ENCODE results near the gene MEGF10. TPM values are rescaled to one million over a fixed set of nuclear protein-coding genes. Genes with fewer than 3 reads are reported as not detected.

The MEGF10 gene
- total RNA-seq, 2 experiments from 2014 or later = not detected

- H3K27me3 Mint-ChIP-seq = peaks cover 8% of the 10 kb centered on the region
- H3K36me3 Mint-ChIP-seq = no peaks in the 10 kb centered on the region
- no peaks in the 10 kb centered on the region for H3K9me3 Mint-ChIP-seq
- ChIA-PET CTCF (interaction anchor here (0.8 kb wide), 1 partner anchor 139 kb away, joined by 3 read pairs; no protein-coding TSS in a partner anchor), POLR2A (no interaction called here)
- H3K4me3 Mint-ChIP-seq = no peak overlapping the region
- intact Hi-C loops (cut with micrococcal nuclease) = no loop called here
- DNase-seq = no peak
- no peaks in the 10 kb centered on the region for H3K4me1 Mint-ChIP-seq (ENCODE audit: low read depth)
- no peak overlapping the region for H3K27ac Mint-ChIP-seq
Measured at GRCh38 chr5:127363403-127363802, 72.8 kb downstream of the MEGF10 start.

GRCh38 chr5:127367029-127367428, 76.4 kb downstream of the MEGF10 start:
- no peaks in the 10 kb centered on the region for H3K36me3 Mint-ChIP-seq
- H3K9me3 Mint-ChIP-seq = no peaks in the 10 kb centered on the region
- POLR2A ChIA-PET = no interaction called here
- no peak overlapping the region for H3K27ac Mint-ChIP-seq
- intact Hi-C loops (cut with micrococcal nuclease) = no loop called here
- no peaks in the 10 kb centered on the region for H3K4me1 Mint-ChIP-seq (ENCODE audit: low read depth)
- CTCF ChIA-PET = no interaction called here
- no peak for DNase-seq
- H3K4me3 Mint-ChIP-seq = no peak overlapping the region
- H3K27me3 Mint-ChIP-seq = peaks cover 8% of the 10 kb centered on the region

DNA sequence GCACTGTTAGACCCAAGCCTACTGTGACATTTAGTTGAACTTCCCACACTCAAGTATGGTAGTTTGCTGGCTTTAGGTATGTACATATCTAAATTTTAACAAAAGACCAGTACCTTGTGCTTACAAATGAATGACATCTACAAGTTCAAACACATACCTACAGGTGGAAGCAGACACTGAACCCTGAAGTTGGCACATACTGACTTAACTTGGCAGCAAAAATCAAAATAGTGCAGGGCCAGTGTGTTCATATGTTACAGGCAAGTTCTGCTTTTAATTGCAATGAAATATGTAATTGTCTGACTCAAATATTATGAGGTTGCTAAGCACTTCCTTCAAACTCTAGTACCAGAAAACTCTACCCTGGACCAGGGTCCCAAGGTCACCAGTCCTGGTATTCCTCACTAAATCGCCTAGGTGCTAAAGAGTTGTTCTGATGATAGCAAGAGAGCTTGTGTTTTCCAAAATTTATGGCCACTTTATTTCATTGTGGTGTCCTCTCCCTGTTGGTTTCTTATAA, 77.4 kb downstream of the MEGF10 start:
- no peak overlapping the region for H3K27ac Mint-ChIP-seq
- no peak overlapping the region for H3K4me3 Mint-ChIP-seq
- no peaks in the 10 kb centered on the region for H3K4me1 Mint-ChIP-seq (ENCODE audit: low read depth)
- ChIA-PET POLR2A (no interaction called here), CTCF (no interaction called here)
- H3K27me3 Mint-ChIP-seq = peaks cover 10% of the 10 kb centered on the region
- intact Hi-C loops (cut with micrococcal nuclease) = no loop called here
- no peak for DNase-seq
- H3K36me3 Mint-ChIP-seq = no peaks in the 10 kb centered on the region
- H3K9me3 Mint-ChIP-seq = no peaks in the 10 kb centered on the region

GRCh38 chr5:127369796-127370195, 79.2 kb downstream of the MEGF10 start:
- Mint-ChIP-seq H3K36me3 (no peaks in the 10 kb centered on the region), H3K27me3 (peaks cover 9% of the 10 kb centered on the region), H3K27ac (no peak overlapping the region), H3K9me3 (no peaks in the 10 kb centered on the region), H3K4me1 (ENCODE audit: low read depth) (no peaks in the 10 kb centered on the region), H3K4me3 (no peak overlapping the region)
- DNase-seq = no peak
- POLR2A ChIA-PET = no interaction called here
- intact Hi-C loops (cut with micrococcal nuclease) = no loop called here
- CTCF ChIA-PET = no interaction called here

DNA sequence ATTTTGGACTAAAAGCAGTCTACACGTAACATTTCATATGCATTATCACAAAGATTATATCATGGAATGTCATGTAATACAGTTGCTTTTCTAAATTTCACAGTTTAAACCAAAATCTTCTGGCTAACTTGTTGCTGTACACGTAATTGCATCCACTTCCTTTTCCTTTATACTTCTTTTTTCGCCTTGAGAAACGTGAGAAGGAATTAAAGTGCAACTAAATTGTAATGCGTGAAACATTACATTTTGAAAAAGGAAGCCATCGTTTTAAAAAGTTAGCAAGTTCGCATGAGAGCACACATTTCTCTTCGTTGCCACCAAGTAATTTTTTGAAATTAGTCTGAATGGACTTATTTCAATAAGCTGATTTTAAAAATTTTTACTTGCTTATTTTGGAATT, 80.0 kb downstream of the MEGF10 start:
- POLR2A ChIA-PET = no interaction called here
- intact Hi-C loops (cut with micrococcal nuclease) = no loop called here
- no peak overlapping the region for H3K4me3 Mint-ChIP-seq
- H3K4me1 Mint-ChIP-seq (ENCODE audit: low read depth) = no peaks in the 10 kb centered on the region
- no peaks in the 10 kb centered on the region for H3K36me3 Mint-ChIP-seq
- no peak for DNase-seq
- CTCF ChIA-PET = no interaction called here
- H3K27ac Mint-ChIP-seq = no peak overlapping the region
- no peaks in the 10 kb centered on the region for H3K9me3 Mint-ChIP-seq
- peaks cover 10% of the 10 kb centered on the region for H3K27me3 Mint-ChIP-seq

- Mint-ChIP-seq H3K27me3 (peaks cover 6% of the 10 kb centered on the region), H3K9me3 (no peaks in the 10 kb centered on the region), H3K27ac (no peak overlapping the region), H3K36me3 (no peaks in the 10 kb centered on the region), H3K4me1 (ENCODE audit: low read depth) (no peaks in the 10 kb centered on the region), H3K4me3 (no peak overlapping the region)
- no peak for DNase-seq
- ChIA-PET POLR2A (no interaction called here), CTCF (interaction anchor here (0.6 to 2.1 kb wide), 3 partner anchors 19 to 716 kb away, joined by 3 to 7 read pairs (median 3); no protein-coding TSS in a partner anchor)
- intact Hi-C loops (cut with micrococcal nuclease) = no loop called here
Measured at GRCh38 chr5:127373858-127374491, 83.4 kb downstream of the MEGF10 start.

GRCh38 chr5:127375124-127375523, 84.5 kb downstream of the MEGF10 start:
- no peak for DNase-seq
- Mint-ChIP-seq H3K36me3 (no peaks in the 10 kb centered on the region), H3K27ac (no peak overlapping the region), H3K4me3 (no peak overlapping the region), H3K9me3 (no peaks in the 10 kb centered on the region), H3K27me3 (peaks cover 11% of the 10 kb centered on the region), H3K4me1 (ENCODE audit: low read depth) (no peaks in the 10 kb centered on the region)
- ChIA-PET POLR2A (no interaction called here), CTCF (interaction anchor here (2.1 kb wide), 1 partner anchor 18 kb away, joined by 7 read pairs; no protein-coding TSS in a partner anchor)
- intact Hi-C loops (cut with micrococcal nuclease) = no loop called here

GRCh38 chr5:127375544-127376091, 85.0 kb downstream of the MEGF10 start:
- no peaks in the 10 kb centered on the region for H3K4me1 Mint-ChIP-seq (ENCODE audit: low read depth)
- H3K27ac Mint-ChIP-seq = no peak overlapping the region
- H3K4me3 Mint-ChIP-seq = no peak overlapping the region
- CTCF ChIA-PET = interaction anchor here (2.1 kb wide), 1 partner anchor 18 kb away, joined by 7 read pairs; no protein-coding TSS in a partner anchor
- H3K9me3 Mint-ChIP-seq = no peaks in the 10 kb centered on the region
- POLR2A ChIA-PET = no interaction called here
- intact Hi-C loops (cut with micrococcal nuclease) = no loop called here
- H3K27me3 Mint-ChIP-seq = peaks cover 11% of the 10 kb centered on the region
- no peak for DNase-seq
- H3K36me3 Mint-ChIP-seq = no peaks in the 10 kb centered on the region

GRCh38 chr5:127377651-127378050, 87.1 kb downstream of the MEGF10 start:
- Mint-ChIP-seq H3K4me3 (no peak overlapping the region), H3K27ac (no peak overlapping the region), H3K27me3 (peaks cover 11% of the 10 kb centered on the region), H3K4me1 (ENCODE audit: low read depth) (no peaks in the 10 kb centered on the region), H3K9me3 (no peaks in the 10 kb centered on the region), H3K36me3 (no peaks in the 10 kb centered on the region)
- POLR2A ChIA-PET = no interaction called here
- CTCF ChIA-PET = no interaction called here
- intact Hi-C loops (cut with micrococcal nuclease) = no loop called here
- no peak for DNase-seq

- intact Hi-C loops (cut with micrococcal nuclease) = no loop called here
- Mint-ChIP-seq H3K27me3 (no peaks in the 10 kb centered on the region), H3K9me3 (no peaks in the 10 kb centered on the region), H3K4me3 (no peak overlapping the region), H3K4me1 (ENCODE audit: low read depth) (no peaks in the 10 kb centered on the region), H3K27ac (no peak overlapping the region), H3K36me3 (no peaks in the 10 kb centered on the region)
- POLR2A ChIA-PET = no interaction called here
- CTCF ChIA-PET = no interaction called here
- DNase-seq = no peak
Measured at GRCh38 chr5:127385936-127386335, 95.3 kb downstream of the MEGF10 start.

GRCh38 chr5:127386557-127386956, 96.0 kb downstream of the MEGF10 start:
- no peak for DNase-seq
- no peak overlapping the region for H3K4me3 Mint-ChIP-seq
- POLR2A ChIA-PET = no interaction called here
- H3K27me3 Mint-ChIP-seq = no peaks in the 10 kb centered on the region
- CTCF ChIA-PET = no interaction called here
- H3K27ac Mint-ChIP-seq = no peak overlapping the region
- intact Hi-C loops (cut with micrococcal nuclease) = no loop called here
- no peaks in the 10 kb centered on the region for H3K9me3 Mint-ChIP-seq
- no peaks in the 10 kb centered on the region for H3K36me3 Mint-ChIP-seq
- H3K4me1 Mint-ChIP-seq (ENCODE audit: low read depth) = no peaks in the 10 kb centered on the region

DNA sequence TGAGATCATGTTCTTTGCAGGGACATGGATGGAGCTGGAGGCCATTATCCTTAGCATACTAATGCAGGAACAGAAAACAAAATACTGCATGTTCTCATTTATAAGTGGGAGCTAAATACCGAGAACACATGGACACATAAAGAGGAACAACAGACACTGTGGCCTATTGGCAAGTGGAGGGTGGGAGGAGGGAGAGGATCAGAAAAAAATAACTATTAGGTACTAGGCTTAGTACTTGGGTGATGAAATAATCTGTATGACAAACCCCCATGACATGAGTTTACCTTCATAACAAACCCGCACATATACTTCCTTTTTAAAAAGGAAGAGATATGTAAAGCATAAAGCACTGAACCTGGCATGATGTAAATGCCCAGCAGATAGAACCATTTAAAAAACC, 99.0 kb downstream of the MEGF10 start:
- ChIA-PET CTCF (no interaction called here), POLR2A (no interaction called here)
- no peak overlapping the region for H3K27ac Mint-ChIP-seq
- H3K4me3 Mint-ChIP-seq = no peak overlapping the region
- H3K9me3 Mint-ChIP-seq = no peaks in the 10 kb centered on the region
- intact Hi-C loops (cut with micrococcal nuclease) = no loop called here
- H3K4me1 Mint-ChIP-seq (ENCODE audit: low read depth) = no peaks in the 10 kb centered on the region
- no peaks in the 10 kb centered on the region for H3K36me3 Mint-ChIP-seq
- no peaks in the 10 kb centered on the region for H3K27me3 Mint-ChIP-seq
- no peak for DNase-seq

- DNase-seq = no peak
- ChIA-PET POLR2A (no interaction called here), CTCF (interaction anchor here (2.3 kb wide), 1 partner anchor 18 kb away, joined by 7 read pairs; no protein-coding TSS in a partner anchor)
- H3K4me1 Mint-ChIP-seq (ENCODE audit: low read depth) = no peaks in the 10 kb centered on the region
- no peak overlapping the region for H3K4me3 Mint-ChIP-seq
- no peaks in the 10 kb centered on the region for H3K9me3 Mint-ChIP-seq
- H3K36me3 Mint-ChIP-seq = no peaks in the 10 kb centered on the region
- H3K27me3 Mint-ChIP-seq = peaks cover 5% of the 10 kb centered on the region
- intact Hi-C loops (cut with micrococcal nuclease) = no loop called here
- H3K27ac Mint-ChIP-seq = no peak overlapping the region
Measured at GRCh38 chr5:127392762-127393161, 102.2 kb downstream of the MEGF10 start.

All from activated CD4-positive, alpha-beta memory T cell treated with anti-CD3 and anti-CD28 coated beads for 36 hours (primary cell).